ENCODE results near the gene MOB2. TPM values are rescaled to one million over a fixed set of nuclear protein-coding genes. Genes with fewer than 3 reads are reported as not detected.
A peak's percentile ranks its signal among the peaks of the same experiment; 100 is the strongest.

Gene MOB2
- total and polyA plus RNA-seq, 9 of the 15 experiments (the other 6 are each of a cell fraction or from before 2014, with no cell fraction given) = 0.17 to 36.8 (median 19.2) TPM

DNA sequence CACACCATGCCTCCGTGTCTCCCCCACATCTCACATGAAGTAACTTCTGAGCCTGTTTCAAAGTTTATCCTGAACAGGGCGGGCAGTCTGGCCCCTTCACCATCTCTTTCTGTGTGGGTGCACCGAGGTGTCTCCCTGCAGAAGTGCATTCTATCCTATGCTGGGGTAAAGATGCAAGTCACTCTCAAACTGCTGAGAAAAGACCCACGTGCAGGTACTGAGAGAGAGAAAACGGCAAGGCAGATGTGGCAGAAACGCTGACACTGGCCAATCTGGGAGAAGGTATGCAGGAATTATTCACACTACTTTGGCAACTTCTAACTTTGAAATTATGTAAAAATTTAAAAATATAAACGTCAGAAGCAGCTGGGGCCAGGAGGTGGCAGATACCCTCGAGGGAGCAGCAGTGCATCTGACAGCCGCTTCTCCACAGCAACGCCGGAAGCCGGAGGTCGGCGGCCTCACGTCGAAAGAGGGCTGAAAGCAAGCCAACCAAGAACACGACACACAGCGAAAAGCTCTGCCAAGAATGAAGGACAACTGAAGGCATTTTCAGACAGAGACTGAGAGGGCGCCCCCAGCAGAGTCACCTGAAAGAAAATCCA lies 34.2 kb upstream of the MOB2 start (continued):
- TF ChIP-seq, protein P1, sequence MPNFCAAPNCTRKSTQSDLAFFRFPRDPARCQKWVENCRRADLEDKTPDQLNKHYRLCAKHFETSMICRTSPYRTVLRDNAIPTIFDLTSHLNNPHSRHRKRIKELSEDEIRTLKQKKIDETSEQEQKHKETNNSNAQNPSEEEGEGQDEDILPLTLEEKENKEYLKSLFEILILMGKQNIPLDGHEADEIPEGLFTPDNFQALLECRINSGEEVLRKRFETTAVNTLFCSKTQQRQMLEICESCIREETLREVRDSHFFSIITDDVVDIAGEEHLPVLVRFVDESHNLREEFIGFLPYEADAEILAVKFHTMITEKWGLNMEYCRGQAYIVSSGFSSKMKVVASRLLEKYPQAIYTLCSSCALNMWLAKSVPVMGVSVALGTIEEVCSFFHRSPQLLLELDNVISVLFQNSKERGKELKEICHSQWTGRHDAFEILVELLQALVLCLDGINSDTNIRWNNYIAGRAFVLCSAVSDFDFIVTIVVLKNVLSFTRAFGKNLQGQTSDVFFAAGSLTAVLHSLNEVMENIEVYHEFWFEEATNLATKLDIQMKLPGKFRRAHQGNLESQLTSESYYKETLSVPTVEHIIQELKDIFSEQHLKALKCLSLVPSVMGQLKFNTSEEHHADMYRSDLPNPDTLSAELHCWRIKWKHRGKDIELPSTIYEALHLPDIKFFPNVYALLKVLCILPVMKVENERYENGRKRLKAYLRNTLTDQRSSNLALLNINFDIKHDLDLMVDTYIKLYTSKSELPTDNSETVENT (CRISPR knock-in tag; IDR thresholded peaks at IDR 0.05) = no peak
- TF ChIP-seq MNT (conservative IDR thresholded peaks at IDR 0.05) (peak; percentile 47 to 76), ARID1B (IDR thresholded peaks at IDR 0.05) (peak; percentile 65), CTCF (IDR thresholded peaks at IDR 0.05 in 2 of 3, conservative IDR thresholded peaks at IDR 0.05 in 1 of 3; ENCODE audit: insufficient read depth in 2 of 3, low read depth in 1 of 3, low read length in 3 of 3) (0 out of 6 replicates have a peak, but pooled peaks of 1 of the 3 experiments have one; percentile 10), PRDM10 (IDR thresholded peaks at IDR 0.05; ENCODE audit: partially characterized antibody) (peak; percentile 28), NFE2 (IDR thresholded peaks at IDR 0.05; ENCODE audit: low read depth) (peak; percentile 74), SNIP1 (IDR thresholded peaks at IDR 0.05; ENCODE audit: low read depth) (no peak), L3MBTL2 (IDR thresholded peaks at IDR 0.05) (peak; percentile 62), C11orf30 (IDR thresholded peaks at IDR 0.05; ENCODE audit: low read depth) (peak; percentile 85), TCF3 (CRISPR knock-in tag; IDR thresholded peaks at IDR 0.05) (peak; percentile 66; the same call in 1 of the 2 replicates), MAFG (tag; conservative IDR thresholded peaks at IDR 0.05) (peak; percentile 79), MTA2 (IDR thresholded peaks at IDR 0.05; ENCODE audit: low read depth) (0 out of 2 replicates have a peak, but pooled peaks have one; percentile 15), ZNF316 (IDR thresholded peaks at IDR 0.05) (peak; percentile 88), CBFA2T3 (IDR thresholded peaks at IDR 0.05) (peak; percentile 75), CHD1 (IDR thresholded peaks at IDR 0.05; ENCODE audit: low read length) (no peak), SMARCA4 (IDR thresholded peaks at IDR 0.05) (0 out of 2 replicates have a peak, but pooled peaks have one; percentile 18), ZNF699 (CRISPR knock-in tag; IDR thresholded peaks at IDR 0.05; ENCODE audit: insufficient replicate concordance) (no peak), EZH2 (IDR thresholded peaks at IDR 0.05; ENCODE audit: borderline replicate concordance, low read depth, low read length) (no peak), TEAD1 (CRISPR knock-in tag; IDR thresholded peaks at IDR 0.05) (no peak), CREM (IDR thresholded peaks at IDR 0.05; ENCODE audit: low read depth) (peak; percentile 28; the same call in 1 of the 2 replicates)
